Measurements from ENCODE around the gene LRRK1.
A peak's percentile ranks its signal among the peaks of the same experiment; 100 is the strongest.

The LRRK1 gene

DNA sequence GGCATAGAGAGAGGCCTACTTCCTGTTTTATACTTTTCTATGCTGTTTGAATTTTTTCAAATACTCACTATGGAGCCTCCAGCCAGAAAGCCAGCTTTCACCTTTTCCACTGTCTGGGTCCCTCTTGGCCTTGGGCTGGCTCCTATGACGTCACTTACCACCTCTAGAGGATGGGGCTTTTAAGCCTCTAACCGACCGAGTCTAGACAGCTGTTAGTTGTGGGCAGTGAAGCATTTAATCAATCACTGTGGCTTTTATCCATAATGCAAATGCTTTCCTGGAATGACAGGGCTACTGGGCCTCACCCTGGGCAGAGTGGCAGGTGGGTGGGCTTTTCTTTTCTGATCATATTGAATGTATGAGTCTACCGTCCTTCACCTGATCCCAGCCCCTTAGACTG, 61.9 kb downstream of the LRRK1 start:
- no peak for DNase-seq

DNA sequence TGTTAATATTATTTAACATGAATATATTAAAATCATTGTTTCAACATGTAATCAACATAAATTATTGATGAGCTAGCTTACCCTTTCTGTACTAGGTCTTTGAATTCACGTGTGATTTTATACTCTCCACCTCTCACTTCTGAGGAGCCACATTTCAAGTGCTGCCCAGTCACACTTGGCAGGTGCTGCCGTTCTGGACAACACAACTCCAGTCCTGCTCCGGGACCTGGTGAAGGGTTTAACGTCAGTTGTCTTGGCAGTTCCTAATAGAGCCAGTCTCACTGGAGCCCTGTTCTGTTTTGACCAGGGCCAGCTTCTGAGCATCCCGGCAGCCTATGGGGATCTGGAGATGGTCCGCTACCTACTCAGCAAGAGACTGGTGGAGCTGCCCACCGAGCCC, 64.1 kb downstream of the LRRK1 start:
- DNase-seq: no peak

DNA sequence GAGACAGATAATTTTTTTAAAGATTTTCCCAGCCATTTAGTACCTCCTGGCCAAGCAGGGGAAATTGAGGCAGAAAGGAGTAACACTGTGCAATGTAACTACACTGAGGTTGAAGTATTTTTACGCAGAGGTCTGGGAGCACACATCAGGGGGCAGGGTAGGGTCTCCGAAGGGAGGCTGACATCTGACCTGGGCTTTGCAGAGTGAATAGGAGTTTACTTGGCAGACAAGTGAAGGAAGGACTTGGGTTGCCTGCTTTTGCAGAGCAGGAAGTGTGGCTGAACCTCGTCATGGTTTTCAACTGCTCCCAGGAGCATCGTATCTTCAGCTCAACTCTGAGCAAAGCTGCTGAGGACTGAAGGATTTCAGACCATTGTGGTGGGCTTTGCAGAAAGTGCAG, 66.2 kb downstream of the LRRK1 start:
- DNase-seq: no peak

DNA sequence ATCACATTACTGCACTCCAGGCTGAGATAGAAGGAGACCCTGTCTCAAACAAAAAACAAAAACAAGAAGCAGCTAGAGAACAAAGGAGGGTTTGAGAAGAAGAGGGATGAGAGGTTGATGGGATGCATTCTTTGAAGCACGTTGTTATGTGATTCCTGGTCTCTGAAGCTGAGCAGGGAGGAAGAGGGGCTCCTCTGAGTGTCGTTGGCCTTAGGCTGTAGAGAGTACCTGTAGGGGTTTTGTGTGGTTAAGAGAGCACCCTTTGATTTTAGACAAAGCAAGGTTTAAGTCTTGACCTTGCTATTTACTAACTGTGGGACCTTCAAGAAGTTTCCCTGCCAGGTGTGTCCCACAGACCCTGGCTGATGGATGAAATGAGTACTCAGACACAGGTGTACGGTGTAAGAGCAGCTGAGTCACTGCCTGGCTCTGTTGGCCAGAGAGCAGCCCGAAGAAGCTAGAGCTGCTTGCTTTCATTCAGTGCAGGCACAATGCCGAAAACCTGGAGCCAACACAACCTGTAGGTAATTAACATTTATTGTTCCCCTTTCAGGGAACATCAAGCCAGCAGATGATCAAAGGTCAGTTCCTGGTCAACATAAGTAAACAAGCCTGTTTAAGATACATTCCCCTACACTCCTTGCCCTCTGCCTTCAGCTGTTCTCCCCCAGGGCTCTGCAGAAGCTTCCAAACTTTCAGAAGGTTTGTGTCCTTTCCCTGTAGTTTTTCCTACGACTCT, 67.2 kb downstream of the LRRK1 start:
- no peak for DNase-seq

DNA sequence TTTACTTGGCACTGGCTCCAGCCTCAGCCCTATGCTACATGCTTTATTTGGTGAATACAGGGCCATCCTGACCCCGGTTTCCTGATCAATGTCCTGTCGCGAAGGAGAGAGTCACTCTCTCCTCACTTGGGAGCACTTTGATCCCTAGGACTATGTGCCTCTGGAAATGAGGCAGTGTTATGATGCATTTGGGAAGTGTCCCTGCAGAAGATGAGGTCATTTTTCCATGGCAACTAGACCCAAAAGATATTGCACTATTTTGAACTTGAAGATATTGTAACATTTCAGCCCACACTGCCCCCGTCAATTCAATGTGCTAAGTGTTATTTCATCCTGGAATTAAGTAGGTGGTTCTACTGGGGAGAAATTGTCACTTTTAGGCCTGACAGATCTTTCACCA, 68.0 kb downstream of the LRRK1 start:
- DNase-seq: no peak

DNA sequence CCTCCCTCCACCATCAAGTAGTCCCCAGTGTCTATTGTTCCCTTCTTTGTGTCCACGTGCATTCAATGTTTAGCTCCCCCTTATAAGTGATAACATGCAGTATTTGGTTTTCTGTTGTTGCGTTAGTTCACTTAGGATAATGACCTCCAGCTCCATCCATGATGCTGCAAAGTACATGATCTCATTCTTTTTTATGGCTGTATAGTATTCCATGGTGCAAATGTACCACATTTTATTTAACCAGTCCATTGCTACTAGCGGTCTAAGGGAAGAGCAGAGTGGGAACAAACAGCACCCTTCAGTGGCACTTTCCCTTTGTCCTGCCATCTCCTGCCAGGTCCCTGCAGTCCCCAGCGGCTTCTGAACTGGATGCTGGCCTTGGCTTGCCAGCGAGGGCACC, 69.1 kb downstream of the LRRK1 start:
- DNase-seq: no peak

DNA sequence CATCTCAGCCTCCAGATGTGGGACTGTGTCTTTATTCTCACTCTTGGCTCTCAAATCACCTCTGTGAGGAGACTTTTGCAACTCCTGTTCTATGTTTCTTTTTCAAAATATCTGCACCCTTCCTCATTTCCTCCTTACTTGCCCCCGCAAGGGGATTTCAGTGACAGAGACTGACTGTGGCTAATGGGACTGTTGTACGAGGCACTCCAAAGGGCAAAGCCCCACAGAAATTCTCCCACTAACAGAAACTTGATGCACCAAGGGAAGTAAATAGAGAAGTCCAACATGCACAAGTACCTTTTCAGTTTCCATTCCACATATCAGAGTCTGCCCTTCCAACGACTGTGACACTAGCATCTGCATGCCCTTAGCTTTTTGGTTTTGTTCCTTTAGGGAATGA, 69.7 kb downstream of the LRRK1 start:
- no peak for DNase-seq

DNA sequence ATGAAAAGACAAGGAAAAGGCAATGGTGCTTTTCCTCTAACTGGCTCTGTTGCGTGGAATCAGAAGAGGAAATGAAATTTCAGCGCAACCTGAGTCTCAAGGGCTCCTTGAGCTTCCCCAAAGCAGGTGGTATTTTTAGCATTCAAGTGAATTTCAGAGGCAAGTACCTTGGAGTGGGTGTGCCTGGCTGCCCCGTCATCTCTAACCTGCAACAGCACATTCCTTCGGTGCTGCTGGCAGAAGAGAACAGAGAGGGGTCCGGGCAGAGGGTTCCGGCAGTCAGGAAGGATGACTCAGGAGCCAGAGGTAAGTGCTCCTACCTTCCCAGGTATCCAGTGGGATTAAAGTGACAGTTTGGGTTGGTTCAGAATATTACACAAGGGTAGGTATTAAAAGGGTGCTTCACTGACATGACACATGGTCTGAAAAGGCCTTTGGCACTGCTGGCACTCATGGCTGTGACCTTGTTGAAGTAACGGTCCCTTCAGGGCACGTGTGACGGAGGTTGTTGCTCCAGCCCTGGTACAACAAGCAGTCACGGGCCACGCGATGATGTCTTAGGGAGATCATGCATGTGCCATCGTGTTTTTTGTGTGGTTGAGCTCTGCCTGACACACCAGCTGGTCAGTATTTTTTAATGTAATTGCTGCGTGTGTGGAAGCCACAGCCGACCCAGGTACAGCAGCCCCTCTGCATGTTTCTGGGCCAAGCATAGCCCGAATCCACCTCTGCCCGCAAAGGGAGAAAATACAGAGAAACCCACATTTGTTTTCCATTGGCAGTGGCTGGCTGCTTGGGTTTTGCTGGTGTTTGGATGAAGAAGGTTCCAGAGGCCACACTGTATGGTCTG, 75.7 kb downstream of the LRRK1 start:
- no peak for DNase-seq

DNA sequence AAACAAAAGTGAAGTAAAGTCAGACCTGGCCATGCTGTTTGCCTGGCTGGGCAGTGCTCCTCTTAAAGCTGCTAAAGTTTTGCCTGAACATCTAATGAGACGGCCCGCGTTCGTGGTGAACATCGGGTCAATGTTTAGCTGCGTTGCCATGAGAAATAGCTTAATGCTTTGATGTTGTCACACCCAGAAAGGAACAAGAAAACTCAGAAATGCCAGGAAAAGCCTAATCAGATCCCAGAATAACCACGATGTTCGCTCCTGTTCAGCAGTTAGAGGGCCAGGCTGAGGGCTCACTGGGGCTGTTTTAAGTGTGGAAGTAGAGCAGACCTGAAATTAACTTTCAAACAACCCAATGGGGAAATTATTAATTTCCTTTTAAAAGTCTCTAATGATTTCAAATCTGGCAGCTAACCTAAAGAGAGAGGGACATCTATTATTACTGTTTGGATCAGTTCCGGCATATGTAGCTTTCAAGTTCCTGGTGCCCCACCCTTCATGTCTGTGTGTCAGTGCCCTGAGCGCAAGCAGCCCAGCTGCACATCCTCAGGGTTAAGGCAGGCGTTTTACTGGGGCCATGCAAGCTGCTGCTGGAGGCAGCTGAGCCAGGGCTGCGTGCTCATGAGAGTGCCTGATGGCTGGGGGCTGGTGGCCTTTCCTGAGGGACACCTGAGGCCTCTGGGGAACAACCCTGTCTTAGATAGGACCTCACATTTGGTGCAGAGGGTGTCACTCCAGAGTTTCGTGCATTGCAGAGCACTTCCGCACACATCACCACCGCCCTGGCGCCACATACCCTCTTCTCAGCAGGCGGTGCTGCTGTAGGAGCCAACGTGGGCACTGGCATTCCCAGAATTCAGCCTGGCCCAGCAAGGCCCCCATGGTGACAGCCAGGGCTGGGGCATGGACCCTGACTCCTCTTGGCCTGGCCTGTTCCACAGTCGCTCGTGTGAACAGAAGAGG, 76.6 kb downstream of the LRRK1 start:
- no peak for DNase-seq

DNA sequence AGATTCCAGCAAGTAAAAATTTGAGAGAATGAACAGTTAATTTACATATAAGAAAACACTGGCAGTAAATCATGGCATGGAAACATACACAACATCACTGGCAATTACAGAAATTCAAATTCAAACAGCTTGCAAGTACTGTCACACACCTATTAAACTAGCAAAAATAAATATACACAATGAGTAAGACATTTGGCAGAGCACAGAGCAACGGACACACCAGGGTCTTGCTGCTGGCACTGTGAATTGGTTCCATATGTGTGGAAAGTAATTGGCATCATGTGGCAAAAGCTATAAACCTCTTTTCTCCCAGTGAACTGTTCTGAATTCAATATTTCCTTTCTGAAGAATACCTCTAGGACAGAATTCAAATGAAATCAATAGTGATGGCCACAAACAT, 78.3 kb downstream of the LRRK1 start:
- peak; percentile 45 for DNase-seq

DNA sequence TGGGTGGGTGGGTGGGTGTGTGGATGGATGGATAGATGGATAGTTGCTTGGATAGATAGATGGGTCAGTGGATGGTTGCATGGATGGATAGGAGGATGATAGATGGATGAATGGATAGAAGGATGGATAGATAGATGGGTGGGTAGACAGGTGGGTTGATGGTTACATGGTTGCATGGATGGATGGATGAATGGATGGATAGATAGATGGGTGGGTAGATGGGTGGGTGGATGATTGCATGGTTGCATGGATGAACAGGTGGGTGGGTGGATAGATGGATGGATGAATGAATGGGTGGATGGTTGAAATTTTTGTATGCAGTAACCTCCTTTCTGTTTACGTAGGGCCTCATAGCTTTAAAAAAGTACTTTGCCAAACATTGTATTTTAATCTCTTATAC, 79.5 kb downstream of the LRRK1 start:
- DNase-seq: no peak

DNA sequence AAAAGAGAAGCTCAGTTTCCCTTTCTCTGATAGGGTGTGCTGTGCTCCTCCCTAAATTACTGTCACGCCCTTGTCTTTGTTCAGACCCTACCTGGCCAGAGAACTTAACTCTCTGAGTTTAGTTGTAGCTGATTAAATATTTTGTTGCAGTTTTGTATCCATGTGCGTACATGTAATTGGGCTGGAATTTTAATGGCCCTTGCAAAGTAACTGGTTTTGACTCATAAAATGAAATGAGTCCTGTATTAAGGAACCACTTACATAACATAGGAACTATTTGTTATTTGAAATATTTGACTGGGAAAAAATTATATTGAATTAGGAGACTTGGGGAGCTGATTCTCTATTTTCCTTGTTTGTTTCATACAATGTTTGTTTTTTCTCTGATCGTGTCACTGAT, 80.2 kb downstream of the LRRK1 start:
- DNase-seq: peak; percentile 57

DNA sequence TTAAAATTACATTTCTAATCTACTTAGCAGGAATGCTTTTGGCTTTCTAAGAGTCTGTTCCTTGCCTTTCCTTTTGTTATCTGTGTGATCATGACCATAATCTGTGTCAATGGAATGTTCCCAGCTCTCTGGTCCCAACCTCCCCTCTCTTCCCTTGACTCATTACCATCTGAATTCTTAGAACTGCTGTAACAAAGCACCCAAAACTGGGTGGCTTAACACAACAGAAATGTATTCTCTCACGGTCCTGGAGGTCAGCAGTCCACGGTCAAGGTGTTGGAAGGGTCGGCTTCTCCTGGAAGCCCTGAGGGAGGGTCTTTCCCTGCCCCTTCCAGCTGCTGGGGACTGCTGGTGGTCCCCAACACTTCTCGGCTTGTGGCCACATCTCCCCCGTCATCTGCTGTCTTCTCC, 81.1 kb downstream of the LRRK1 start:
- DNase-seq: peak; percentile 32

DNA sequence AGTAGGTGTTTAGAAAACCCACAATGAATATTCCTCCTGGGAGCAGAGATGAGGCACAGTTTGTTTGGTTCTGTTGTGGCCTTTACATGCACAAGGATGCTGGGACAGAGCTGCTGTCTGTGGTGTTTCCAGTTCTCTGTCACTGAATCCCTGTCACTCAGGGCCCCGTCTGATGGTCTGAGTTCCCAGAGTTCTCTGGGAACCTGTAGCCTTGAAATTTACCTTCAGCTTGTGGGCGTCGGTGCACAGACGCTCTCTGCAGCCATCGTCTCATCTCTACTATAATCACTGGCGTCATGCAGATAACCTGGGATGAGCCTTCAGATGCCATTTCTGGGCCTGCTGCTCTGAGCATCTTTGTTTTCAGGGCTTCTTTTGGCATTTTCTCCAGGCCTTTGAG, 81.9 kb downstream of the LRRK1 start:
- no peak for DNase-seq

DNA sequence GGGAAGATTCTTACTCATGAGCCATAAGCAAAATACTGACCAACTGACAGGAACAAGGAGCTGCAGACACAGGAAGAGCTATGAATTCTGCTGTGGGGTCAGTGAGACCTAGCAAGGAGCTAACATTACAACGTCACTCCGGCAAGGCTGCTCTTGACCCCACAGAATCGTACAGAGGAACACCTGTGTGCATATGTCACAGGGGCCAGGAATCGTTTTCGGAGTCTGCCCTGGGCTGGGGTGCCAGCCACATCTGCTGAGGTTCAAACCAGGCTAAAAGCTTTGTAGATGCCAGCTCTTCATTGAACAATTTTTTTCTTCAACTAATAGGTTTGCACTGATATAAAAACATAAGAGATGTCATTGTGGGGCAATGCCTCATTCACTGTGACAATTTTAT, 82.6 kb downstream of the LRRK1 start:
- no peak for DNase-seq

DNA sequence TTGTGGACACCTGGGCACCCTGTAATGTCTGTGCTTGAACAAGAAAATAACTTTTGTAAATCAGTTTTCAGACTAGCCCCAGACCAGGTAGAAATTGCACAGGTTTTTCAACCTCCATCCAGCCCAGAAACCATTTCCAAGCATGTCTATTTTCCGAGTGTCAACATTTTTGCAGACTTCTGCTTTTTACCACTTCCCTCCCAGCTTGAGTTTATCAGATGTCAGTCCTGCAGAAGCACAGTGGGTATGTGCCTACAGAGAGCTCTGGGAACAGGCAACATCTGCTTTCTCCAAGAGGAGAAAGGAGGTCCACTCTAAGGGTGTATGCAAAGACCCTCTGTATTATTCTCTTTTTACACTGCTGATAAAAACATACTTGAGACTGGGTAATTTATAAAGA, 83.9 kb downstream of the LRRK1 start:
- DNase-seq: no peak

DNA sequence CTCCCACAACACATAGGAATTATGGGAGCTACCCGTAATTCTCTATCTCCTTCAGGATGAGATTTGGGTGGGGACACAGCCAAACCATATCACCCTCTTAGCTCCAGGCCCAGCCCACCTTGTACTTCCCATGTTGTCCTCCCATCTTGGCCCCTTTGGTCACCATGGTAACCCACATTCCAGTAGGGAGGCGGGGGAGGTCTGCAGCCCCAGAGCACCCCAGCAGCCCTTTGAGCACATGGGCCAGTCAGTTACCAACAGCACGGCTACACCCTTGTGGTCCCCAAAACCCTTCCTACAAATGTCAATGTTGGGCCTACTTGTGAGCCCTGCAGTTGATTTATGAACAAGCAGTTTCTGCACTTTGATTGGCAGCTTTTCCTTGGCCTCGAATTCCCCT, 84.5 kb downstream of the LRRK1 start:
- DNase-seq: no peak

DNA sequence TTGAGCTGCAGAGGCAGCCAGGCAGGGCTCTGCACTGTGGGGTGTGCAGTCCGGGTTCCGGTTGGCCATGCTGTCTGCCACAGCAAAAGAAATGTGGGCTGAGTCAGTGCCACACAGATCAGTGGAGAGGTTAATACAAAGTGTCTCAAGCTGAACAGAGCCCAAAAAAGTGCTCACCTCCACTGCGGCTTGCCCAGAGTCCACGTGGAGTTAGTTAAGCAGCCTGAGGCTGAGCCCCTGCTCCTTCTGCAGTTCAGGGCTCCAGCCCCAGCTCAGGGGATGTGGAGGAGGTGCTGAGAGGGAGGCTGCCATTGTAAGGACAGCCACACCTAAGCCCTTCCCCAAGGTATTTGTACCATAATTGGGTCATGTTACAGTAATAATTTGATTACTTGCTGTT, 85.3 kb downstream of the LRRK1 start:
- no peak for DNase-seq

DNA sequence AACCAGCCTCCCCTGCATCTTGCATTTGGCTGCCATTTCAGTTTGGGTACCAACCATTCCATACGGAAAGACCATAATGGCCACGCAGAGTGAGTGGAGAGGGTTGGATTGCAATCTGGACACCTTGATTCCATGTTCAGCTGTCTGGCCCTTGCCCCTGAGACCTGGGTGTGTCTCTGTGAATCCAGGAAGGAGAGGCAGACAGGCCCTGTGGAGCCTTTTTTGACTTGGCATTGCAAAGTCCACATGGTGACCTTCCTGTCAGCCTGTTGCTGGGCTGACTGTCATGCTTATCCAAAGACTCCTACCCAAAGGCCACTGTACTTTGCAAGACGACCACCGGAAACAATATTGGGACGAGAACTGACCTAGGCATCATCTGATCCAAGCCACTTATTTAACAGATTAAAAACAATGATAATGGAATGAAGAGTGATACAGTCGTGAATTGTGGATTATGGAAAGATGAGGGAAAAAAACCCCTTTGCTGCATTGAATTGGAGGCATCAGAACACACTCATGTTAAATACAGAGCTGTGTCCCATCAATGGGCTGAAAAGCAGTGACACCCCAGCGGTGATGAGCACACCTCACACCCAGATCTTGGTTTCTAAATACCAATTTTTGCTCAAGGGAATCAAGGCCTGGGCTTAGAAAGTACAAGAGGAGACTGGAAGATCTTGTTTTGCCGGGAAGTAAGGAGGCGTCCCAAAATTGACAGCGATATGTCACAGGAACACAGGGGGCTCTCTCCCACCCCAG, 86.0 kb downstream of the LRRK1 start:
- DNase-seq: no peak

DNA sequence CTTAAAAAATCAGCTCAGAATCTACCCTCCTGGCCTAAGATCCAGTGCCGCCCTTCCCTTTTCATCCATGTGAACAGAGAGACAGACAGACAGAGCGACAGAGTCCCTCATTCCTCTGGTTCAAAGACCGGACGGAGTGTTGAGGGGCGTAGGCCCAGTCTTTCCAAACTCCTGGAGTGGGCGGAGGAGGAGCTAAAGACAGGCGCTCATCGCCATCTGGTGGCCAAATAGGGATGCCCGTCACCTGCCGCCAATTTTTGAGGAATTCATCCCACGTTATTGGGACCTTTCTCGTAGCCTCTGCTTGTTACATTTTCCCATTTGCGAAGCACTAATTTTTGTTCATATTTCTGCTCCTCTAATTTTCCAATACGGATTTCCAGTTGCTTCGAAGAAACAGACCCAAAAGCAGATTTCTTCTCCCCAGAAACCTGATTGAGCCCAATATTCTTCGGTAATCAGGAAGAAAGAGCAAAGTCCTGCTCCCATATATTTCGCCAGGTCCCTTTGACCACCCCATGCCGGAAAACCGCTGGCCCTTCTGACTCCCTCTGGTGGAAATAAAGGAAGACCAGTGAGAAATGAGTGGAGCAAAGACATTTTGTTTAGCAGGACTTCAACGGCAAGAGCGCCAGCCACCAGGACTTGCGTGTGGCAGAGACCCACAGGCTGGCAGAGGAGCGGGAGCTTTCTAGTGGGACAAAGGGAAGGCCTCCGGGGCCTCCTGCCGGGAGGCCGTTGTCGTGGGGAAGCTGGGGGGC, 88.0 kb downstream of the LRRK1 start:
- DNase-seq: peak; percentile 78

All from fibroblast of skin of right quadriceps (primary cell).